Vagina (tissue), 2 donors: ENCODE results near the gene NCKAP5L. TPM values are rescaled to one million over a fixed set of nuclear protein-coding genes. Genes with fewer than 3 reads are reported as not detected.

Source experiments
- DNase-seq, 2 donors: peaks; one replicate each; pipeline ENCODE4 v3.0.0-alpha.2; 2017; ENCODE audit errors: extremely low spot score in 2 of 2
- H3K27ac ChIP-seq: fragments of 200-600 bp; sonication (generic); one replicate; pipeline ENCODE4 v1.5.1; 2019
- H3K27me3 ChIP-seq: fragments of 200-600 bp; sonication (generic); one replicate; pipeline ENCODE4 v1.5.1; 2019
- H3K36me3 ChIP-seq, 2 donors: fragments of 200-600 bp; sonication (generic); one replicate each; pipeline ENCODE4 v1.5.1; 2017 to 2019
- H3K4me1 ChIP-seq: fragments of 200-600 bp; sonication (generic); one replicate; pipeline ENCODE4 v1.5.1; 2019
- H3K4me3 ChIP-seq, 2 donors: fragments of 200-600 bp; sonication (generic); 1 replicate in 1 of 2; 2 replicates in 1 of 2; pipeline ENCODE4 v1.5.1; 2016 to 2019
- H3K9me3 ChIP-seq: fragments of 200-600 bp; sonication (generic); one replicate; pipeline ENCODE4 v1.5.1; 2019
- POLR2A ChIP-seq, 2 donors: fragments of 450-650 bp; IDR thresholded peaks; one replicate each; pipeline ENCODE4 v1.6.1; 2017; ENCODE audit warnings: antibody characterized with exemption in 2 of 2, mild to moderate bottlenecking in 2 of 2, moderate library complexity in 2 of 2
- POLR2AphosphoS5 ChIP-seq, 2 donors: sonication (generic); formaldehyde crosslinking; IDR thresholded peaks; one replicate each; pipeline ENCODE4 v1.9.0; 2017; ENCODE audit warnings: antibody characterized with exemption in 2 of 2, mild to moderate bottlenecking in 2 of 2, low read depth in 1 of 2; ENCODE audit not compliant: insufficient read depth in 1 of 2
- intact Hi-C: fragments of 100-400 bp; cut with DNase I; formaldehyde crosslinking; loops from one replicate; pipeline ENCODE4 v1.15.1; 2023
- total RNA-seq: library from RNA; depleted of rRNA; stranded (reverse); fragments of >200 nt; gene quantifications from one replicate; pipeline ENCODE4 v1.2.3, GENCODE V29; 2016
- TF ChIP-seq, protein P1 (sequence below), 3 experiments: fragments of 450-650 bp in 2 of 3; fragments of 200-600 bp in 1 of 3; sonication (generic) in 1 of 3; IDR thresholded peaks; one replicate each; pipeline ENCODE4 v1.5.1; 2017 to 2019; ENCODE audit warnings: antibody characterized with exemption in 3 of 3, mild to moderate bottlenecking in 2 of 3, moderate library complexity in 2 of 3

Gene NCKAP5L
- total RNA-seq, 1 donor from 2014 or later: 15.7 TPM

GRCh38 chr12:49750027-49750995 is 77.9 kb downstream of the NCKAP5L start:
- Histone ChIP-seq H3K9me3 (no peaks in the 10 kb centered on the region), H3K4me1 (peaks cover 76% of the 10 kb centered on the region), H3K27ac (no peak overlapping the region), H3K36me3 (peaks cover 0 to 37% of the 10 kb centered on the region in 2 donors), H3K4me3 (no peak overlapping the region), H3K27me3 (no peaks in the 10 kb centered on the region)
- TF ChIP-seq POLR2AphosphoS5 (IDR thresholded peaks at IDR 0.05; ENCODE audit: insufficient read depth in 1 of 2, low read depth in 1 of 2) (no peak), POLR2A (IDR thresholded peaks at IDR 0.05) (no peak)
- TF ChIP-seq, protein P1, sequence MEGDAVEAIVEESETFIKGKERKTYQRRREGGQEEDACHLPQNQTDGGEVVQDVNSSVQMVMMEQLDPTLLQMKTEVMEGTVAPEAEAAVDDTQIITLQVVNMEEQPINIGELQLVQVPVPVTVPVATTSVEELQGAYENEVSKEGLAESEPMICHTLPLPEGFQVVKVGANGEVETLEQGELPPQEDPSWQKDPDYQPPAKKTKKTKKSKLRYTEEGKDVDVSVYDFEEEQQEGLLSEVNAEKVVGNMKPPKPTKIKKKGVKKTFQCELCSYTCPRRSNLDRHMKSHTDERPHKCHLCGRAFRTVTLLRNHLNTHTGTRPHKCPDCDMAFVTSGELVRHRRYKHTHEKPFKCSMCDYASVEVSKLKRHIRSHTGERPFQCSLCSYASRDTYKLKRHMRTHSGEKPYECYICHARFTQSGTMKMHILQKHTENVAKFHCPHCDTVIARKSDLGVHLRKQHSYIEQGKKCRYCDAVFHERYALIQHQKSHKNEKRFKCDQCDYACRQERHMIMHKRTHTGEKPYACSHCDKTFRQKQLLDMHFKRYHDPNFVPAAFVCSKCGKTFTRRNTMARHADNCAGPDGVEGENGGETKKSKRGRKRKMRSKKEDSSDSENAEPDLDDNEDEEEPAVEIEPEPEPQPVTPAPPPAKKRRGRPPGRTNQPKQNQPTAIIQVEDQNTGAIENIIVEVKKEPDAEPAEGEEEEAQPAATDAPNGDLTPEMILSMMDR (IDR thresholded peaks at IDR 0.05): no peak
- DNase-seq: no peak
- intact Hi-C loops: no loop called here

- H3K36me3 ChIP-seq: peaks cover 0 to 23% of the 10 kb centered on the region in 2 donors
- no peaks in the 10 kb centered on the region for H3K27me3 ChIP-seq
- H3K4me3 ChIP-seq: no peak overlapping the region
- peaks cover 86% of the 10 kb centered on the region for H3K4me1 ChIP-seq
- H3K9me3 ChIP-seq: no peaks in the 10 kb centered on the region
- intact Hi-C loops: no loop called here
- DNase-seq: no peak
- TF ChIP-seq POLR2AphosphoS5 (IDR thresholded peaks at IDR 0.05; ENCODE audit: insufficient read depth in 1 of 2, low read depth in 1 of 2) (no peak), POLR2A (IDR thresholded peaks at IDR 0.05) (no peak)
- TF ChIP-seq, protein P1 (IDR thresholded peaks at IDR 0.05): no peak
- no peak overlapping the region for H3K27ac ChIP-seq
Measured at GRCh38 chr12:49748800-49749199, 79.4 kb downstream of the NCKAP5L start.

- peaks cover 88% of the 10 kb centered on the region for H3K4me1 ChIP-seq
- intact Hi-C loops: no loop called here
Measured at GRCh38 chr12:49748306-49748705, 79.9 kb downstream of the NCKAP5L start.

DNA sequence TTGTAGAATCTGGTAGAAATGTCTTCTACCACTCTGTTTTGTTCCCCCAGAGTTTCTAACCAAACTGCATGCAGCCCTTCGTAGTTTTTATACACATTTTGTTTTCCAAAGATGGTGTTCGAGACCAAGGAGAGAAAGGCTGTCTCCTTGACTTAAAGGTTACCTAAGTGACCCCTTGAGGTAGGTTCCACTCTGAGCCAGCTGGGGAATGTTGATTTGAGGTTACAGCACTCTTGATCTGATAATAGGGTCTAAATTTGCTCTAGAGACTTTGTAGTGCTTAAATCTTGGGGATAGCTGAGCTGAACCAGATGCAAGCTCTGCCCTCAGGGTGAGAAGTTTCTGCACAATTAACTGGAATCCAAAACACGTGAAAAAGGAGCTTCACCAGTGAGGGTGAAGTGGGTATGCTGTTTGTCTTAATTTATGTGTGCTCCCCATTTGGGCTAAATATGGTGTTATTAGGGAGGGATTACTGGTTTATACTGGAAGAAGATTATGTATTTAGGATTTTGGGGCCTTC is 83.8 kb downstream of the NCKAP5L start:
- intact Hi-C loops: no loop called here
- Histone ChIP-seq H3K9me3 (no peaks in the 10 kb centered on the region), H3K27me3 (no peaks in the 10 kb centered on the region), H3K36me3 (peaks cover 0 to 8% of the 10 kb centered on the region in 2 donors), H3K27ac (no peak overlapping the region), H3K4me1 (peaks cover 70% of the 10 kb centered on the region), H3K4me3 (no peak overlapping the region)
- no peak for DNase-seq
- TF ChIP-seq, protein P1 (IDR thresholded peaks at IDR 0.05): no peak
- no peak for TF ChIP-seq POLR2A (IDR thresholded peaks at IDR 0.05)
- no peak for TF ChIP-seq POLR2AphosphoS5 (IDR thresholded peaks at IDR 0.05; ENCODE audit: insufficient read depth in 1 of 2, low read depth in 1 of 2)

More at GRCh38 chr12:49748306-49748705, 79.9 kb downstream of the NCKAP5L start:
- Histone ChIP-seq H3K27ac (no peak overlapping the region), H3K4me3 (no peak overlapping the region), H3K27me3 (no peaks in the 10 kb centered on the region), H3K9me3 (no peaks in the 10 kb centered on the region), H3K36me3 (peaks cover 0 to 19% of the 10 kb centered on the region in 2 donors)
- TF ChIP-seq, protein P1 (IDR thresholded peaks at IDR 0.05): no peak
- TF ChIP-seq POLR2A (IDR thresholded peaks at IDR 0.05) (no peak), POLR2AphosphoS5 (IDR thresholded peaks at IDR 0.05; ENCODE audit: insufficient read depth in 1 of 2, low read depth in 1 of 2) (no peak)
- DNase-seq: no peak
